H9 (cell line): ENCODE measurements around the gene NAA15. TPM values are rescaled to one million over a fixed set of nuclear protein-coding genes. Genes with fewer than 3 reads are reported as not detected.

Source experiments
- DNase-seq: peaks from one replicate; pipeline ENCODE4 v3.0.0-alpha.2; 2017
- H2AFZ ChIP-seq: one replicate; pipeline ENCODE4 v1.6.1; 2013; ENCODE audit warnings: mild to moderate bottlenecking, low read length, control low read depth, moderate library complexity
- H2AK5ac ChIP-seq: 2 replicates; pipeline ENCODE4 v1.6.1; 2013; ENCODE audit warnings: low read length, control low read depth, mixed read lengths; ENCODE audit not compliant: insufficient read length
- H2BK120ac ChIP-seq: one replicate; pipeline ENCODE4 v1.6.1; 2013; ENCODE audit warnings: low read depth, mild to moderate bottlenecking, low read length, control low read depth, inconsistent platforms; ENCODE audit not compliant: poor library complexity, severe bottlenecking
- H2BK12ac ChIP-seq: 2 replicates; pipeline ENCODE4 v1.6.1; 2013; ENCODE audit warnings: low read length, control low read depth, mixed read lengths, low read depth; ENCODE audit not compliant: insufficient read length
- H2BK15ac ChIP-seq: 2 replicates; pipeline ENCODE4 v1.6.1; 2013; ENCODE audit warnings: low read depth, low read length, control low read depth
- H2BK20ac ChIP-seq: one replicate; pipeline ENCODE4 v1.6.1; 2013; ENCODE audit warnings: low read depth, mild to moderate bottlenecking, low read length, control low read depth, inconsistent platforms; ENCODE audit not compliant: poor library complexity, severe bottlenecking
- H2BK5ac ChIP-seq: 2 replicates; pipeline ENCODE4 v1.6.1; 2013; ENCODE audit warnings: low read length, control low read depth, mixed read lengths; ENCODE audit not compliant: insufficient read length
- H3K14ac ChIP-seq: 2 replicates; pipeline ENCODE4 v1.6.1; 2013; ENCODE audit warnings: low read length, control low read depth; ENCODE audit not compliant: insufficient read depth
- H3K18ac ChIP-seq: 2 replicates; pipeline ENCODE4 v1.6.1; 2013; ENCODE audit warnings: low read depth, mild to moderate bottlenecking, mixed read lengths, low read length, control low read depth; ENCODE audit not compliant: insufficient read length
- H3K23ac ChIP-seq: 2 replicates; pipeline ENCODE4 v1.6.1; 2013; ENCODE audit warnings: low read length, control low read depth, mixed read lengths, low read depth; ENCODE audit not compliant: insufficient read length
- H3K23me2 ChIP-seq: 2 replicates; pipeline ENCODE4 v1.6.1; 2013; ENCODE audit warnings: low read depth, mild to moderate bottlenecking, mixed read lengths, low read length, control low read depth; ENCODE audit not compliant: insufficient read length, poor library complexity, severe bottlenecking
- H3K27ac ChIP-seq: 2 replicates; pipeline ENCODE4 v1.5.1; 2013; ENCODE audit warnings: low read length, control low read depth, mixed read lengths, low read depth; ENCODE audit not compliant: insufficient read length
- H3K27me3 ChIP-seq: 2 replicates; pipeline ENCODE4 v1.6.1; 2013; ENCODE audit warnings: low read length, control low read depth, inconsistent platforms; ENCODE audit not compliant: insufficient read depth
- H3K4ac ChIP-seq: 2 replicates; pipeline ENCODE4 v1.6.1; 2013; ENCODE audit warnings: low read depth, mild to moderate bottlenecking, control low read depth, inconsistent platforms, low read length, moderate library complexity
- H3K4me1 ChIP-seq: 2 replicates; pipeline ENCODE4 v1.6.1; 2013; ENCODE audit warnings: low read length, control low read depth, inconsistent platforms; ENCODE audit not compliant: insufficient read depth
- H3K4me2 ChIP-seq: 2 replicates; pipeline ENCODE4 v1.6.1; 2013; ENCODE audit warnings: low read length, control low read depth, mixed read lengths; ENCODE audit not compliant: insufficient read length, insufficient read depth
- H3K56ac ChIP-seq: 2 replicates; pipeline ENCODE4 v1.6.1; 2013; ENCODE audit warnings: low read depth, mild to moderate bottlenecking, mixed read lengths, low read length, control low read depth; ENCODE audit not compliant: insufficient read length
- H3K79me1 ChIP-seq: 2 replicates; pipeline ENCODE4 v1.6.1; 2013; ENCODE audit warnings: low read depth, mild to moderate bottlenecking, moderate library complexity, low read length, control low read depth, inconsistent platforms; ENCODE audit not compliant: insufficient read depth, poor library complexity, severe bottlenecking
- H3K79me2 ChIP-seq: 2 replicates; pipeline ENCODE4 v1.6.1; 2013; ENCODE audit warnings: low read length, control low read depth, inconsistent platforms; ENCODE audit not compliant: insufficient read depth
- H3K9ac ChIP-seq: 2 replicates; pipeline ENCODE4 v1.6.1; 2013; ENCODE audit warnings: low read length, control low read depth, mixed read lengths; ENCODE audit not compliant: insufficient read length; ENCODE audit errors: extremely low read depth
- H3K9me3 ChIP-seq: one replicate; pipeline ENCODE4 v1.6.1; 2013; ENCODE audit warnings: low read depth, low read length, inconsistent platforms; ENCODE audit not compliant: control insufficient read depth
- H3T11ph ChIP-seq: one replicate; pipeline ENCODE4 v1.6.1; 2013; ENCODE audit warnings: mild to moderate bottlenecking, low read length, control low read depth, inconsistent platforms
- H4K20me1 ChIP-seq: one replicate; pipeline ENCODE4 v1.6.1; 2013; ENCODE audit not compliant: control insufficient read depth, insufficient read length, insufficient read depth
- H4K5ac ChIP-seq: 2 replicates; pipeline ENCODE4 v1.6.1; 2013; ENCODE audit warnings: low read depth, mild to moderate bottlenecking, mixed read lengths, low read length, control low read depth; ENCODE audit not compliant: insufficient read length
- H4K8ac ChIP-seq: replicated peaks from 2 replicates; pipeline ENCODE4 v1.6.1; 2013; ENCODE audit warnings: low read length, control low read depth, mixed read lengths, low read depth; ENCODE audit not compliant: insufficient read length
- H4K91ac ChIP-seq: 2 replicates; pipeline ENCODE4 v1.6.1; 2013; ENCODE audit warnings: low read depth, mild to moderate bottlenecking, moderate library complexity, mixed read lengths, low read length, control low read depth; ENCODE audit not compliant: insufficient read length
- H3K27ac Mint-ChIP-seq, 3 experiments: 2 replicates in 2 of 3; 3 replicates in 1 of 3; pipeline ENCODE4 v1.8.0; 2020 to 2021; ENCODE audit warnings: mixed read lengths in 3 of 3, mild to moderate bottlenecking in 1 of 3, moderate library complexity in 1 of 3
- H3K27me3 Mint-ChIP-seq: 2 replicates; pipeline ENCODE4 v1.8.0; 2021; ENCODE audit warnings: low read depth, mild to moderate bottlenecking, moderate library complexity, mixed read lengths
- H3K36me3 Mint-ChIP-seq, 3 experiments: 2 replicates in 2 of 3; 3 replicates in 1 of 3; pipeline ENCODE4 v1.8.0; 2020 to 2021; ENCODE audit warnings: low read depth in 3 of 3, mixed read lengths in 3 of 3; ENCODE audit not compliant: insufficient read depth in 1 of 3
- H3K4me1 Mint-ChIP-seq, 2 experiments: 2 replicates each; pipeline ENCODE4 v1.8.0; 2020; ENCODE audit warnings: mixed read lengths in 2 of 2
- H3K4me3 Mint-ChIP-seq, 2 experiments: 2 replicates in 1 of 2; 3 replicates in 1 of 2; pipeline ENCODE4 v1.8.0; 2020 to 2021; ENCODE audit warnings: mild to moderate bottlenecking in 2 of 2, mixed read lengths in 2 of 2, moderate library complexity in 1 of 2
- H3K9me3 Mint-ChIP-seq, 2 experiments: 2 replicates in 1 of 2; 3 replicates in 1 of 2; pipeline ENCODE4 v1.8.0; 2020; ENCODE audit warnings: mild to moderate bottlenecking in 2 of 2, mixed read lengths in 2 of 2, moderate library complexity in 1 of 2
- WGBS: extraction: QIAGEN DNeasy Blood & Tissue Kit; methylation state at CpG from one replicate; pipeline ENCODE4 v1.1.7; 2013; ENCODE audit warnings: missing lambda C conversion rate, low lambda C conversion rate, mixed read lengths; ENCODE audit not compliant: insufficient read length; ENCODE audit errors: extremely low coverage; 5-methylcytosine and 5-hydroxymethylcytosine counted together
- total RNA-seq: library from RNA; stranded (reverse); gene quantifications from 2 replicates; pipeline ENCODE4 v1.2.1, GENCODE V29; 2021
- TF ChIP-seq, protein P1 (sequence below): fragments of 200-600 bp; sonication (generic); conservative IDR thresholded peaks from 3 replicates; pipeline ENCODE4 v1.8.0; 2021; ENCODE audit warnings: antibody characterized with exemption, mild to moderate bottlenecking

NAA15 gene
- total RNA-seq, 1 experiment from 2014 or later, result 115 TPM

DNA sequence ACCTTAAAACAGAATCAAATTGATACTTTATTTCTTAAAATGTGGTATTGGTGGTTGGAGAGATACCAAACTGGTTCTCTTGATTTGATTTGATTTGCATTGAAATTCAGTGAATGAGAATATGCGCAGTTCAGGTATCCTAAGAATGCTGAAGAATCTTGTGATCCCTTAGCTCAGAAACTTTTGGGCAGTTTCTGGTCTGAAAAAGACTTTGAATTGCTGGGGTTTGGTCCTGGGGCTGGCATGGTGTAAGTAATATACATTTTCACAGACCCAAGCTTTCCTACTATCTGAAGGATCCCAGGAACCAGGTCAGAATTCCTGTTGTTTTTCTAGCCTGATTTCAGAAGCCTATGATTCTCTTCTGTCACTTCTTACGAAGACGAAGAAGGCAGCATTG lies 159.3 kb downstream of the NAA15 start:
- TF ChIP-seq, protein P1, sequence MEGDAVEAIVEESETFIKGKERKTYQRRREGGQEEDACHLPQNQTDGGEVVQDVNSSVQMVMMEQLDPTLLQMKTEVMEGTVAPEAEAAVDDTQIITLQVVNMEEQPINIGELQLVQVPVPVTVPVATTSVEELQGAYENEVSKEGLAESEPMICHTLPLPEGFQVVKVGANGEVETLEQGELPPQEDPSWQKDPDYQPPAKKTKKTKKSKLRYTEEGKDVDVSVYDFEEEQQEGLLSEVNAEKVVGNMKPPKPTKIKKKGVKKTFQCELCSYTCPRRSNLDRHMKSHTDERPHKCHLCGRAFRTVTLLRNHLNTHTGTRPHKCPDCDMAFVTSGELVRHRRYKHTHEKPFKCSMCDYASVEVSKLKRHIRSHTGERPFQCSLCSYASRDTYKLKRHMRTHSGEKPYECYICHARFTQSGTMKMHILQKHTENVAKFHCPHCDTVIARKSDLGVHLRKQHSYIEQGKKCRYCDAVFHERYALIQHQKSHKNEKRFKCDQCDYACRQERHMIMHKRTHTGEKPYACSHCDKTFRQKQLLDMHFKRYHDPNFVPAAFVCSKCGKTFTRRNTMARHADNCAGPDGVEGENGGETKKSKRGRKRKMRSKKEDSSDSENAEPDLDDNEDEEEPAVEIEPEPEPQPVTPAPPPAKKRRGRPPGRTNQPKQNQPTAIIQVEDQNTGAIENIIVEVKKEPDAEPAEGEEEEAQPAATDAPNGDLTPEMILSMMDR, result no peak
- H3K79me2 ChIP-seq, result peaks cover 19% of the 10 kb centered on the region; the same call in 1 of the 2 replicates
- DNase-seq, result no peak

More for the DNA sequence above, 159.3 kb downstream of the NAA15 start:
- Mint-ChIP-seq H3K9me3 (peaks cover 0 to 4% of the 10 kb centered on the region in 2 experiments; a peak in 1 of 5 replicates), H3K27me3 (no peaks in the 10 kb centered on the region; the same call in 1 of the 2 replicates), H3K4me1 (peaks cover 51 to 52% of the 10 kb centered on the region in 2 experiments), H3K4me3 (peak overlapping the region in 1 of 2 experiments; percentile 27; a peak in 2 of 5 replicates), H3K36me3 (peaks cover 2 to 20% (median 5%) of the 10 kb centered on the region in 3 experiments; a peak in 6 of 7 replicates), H3K27ac (peak overlapping the region; percentile 85 to 97 (median 97); a peak in 6 of 7 replicates)
- no peak overlapping the region for H3K23ac ChIP-seq
- H4K8ac ChIP-seq, result no peak overlapping the region
- H3K9ac ChIP-seq, result no peak overlapping the region
- H2BK12ac ChIP-seq, result no peak overlapping the region
- H4K5ac ChIP-seq, result no peak overlapping the region
- H2BK120ac ChIP-seq, result no peak overlapping the region
- H2BK5ac ChIP-seq, result no peak overlapping the region
- no peak overlapping the region for H3K4ac ChIP-seq
- no peaks in the 10 kb centered on the region; the same call in none of the 2 replicates for H3K4me1 ChIP-seq
- H3T11ph ChIP-seq, result no peak overlapping the region
- peak overlapping the region; percentile 98 for H3K27ac ChIP-seq
- H2BK20ac ChIP-seq, result no peak overlapping the region
- peak overlapping the region; percentile 40 for H3K4me2 ChIP-seq
- H3K18ac ChIP-seq, result no peak overlapping the region
- H2AK5ac ChIP-seq, result no peak overlapping the region
- H3K14ac ChIP-seq, result no peak overlapping the region
- H3K56ac ChIP-seq, result no peak overlapping the region
- H4K91ac ChIP-seq, result no peak overlapping the region
- H2BK15ac ChIP-seq, result no peak overlapping the region
- H3K9me3 ChIP-seq, result no peaks in the 10 kb centered on the region
- H3K27me3 ChIP-seq, result no peaks in the 10 kb centered on the region
- H2AFZ ChIP-seq, result no peak overlapping the region
- peaks cover 7% of the 10 kb centered on the region for H3K79me1 ChIP-seq
- WGBS, result no CpG with 5 or more reads among the region's 3 CpGs
- no peaks in the 10 kb centered on the region for H4K20me1 ChIP-seq
- H3K23me2 ChIP-seq, result no peaks in the 10 kb centered on the region
